Ramos (cell line): Measurements from ENCODE around the gene CFAP299.
"Not testable (repeated sequence)": the region's sequence is repeated elsewhere in the genome, so short reads cannot be mapped to it uniquely, and the experiment has no call there.

Experiments
- in situ Hi-C: fragments of 300-500 bp; cut with MboI; formaldehyde crosslinking; loops from one replicate; pipeline ENCODE4 v1.14.3; 2022; ENCODE audit warnings: low sequenced_read_pairs; ENCODE audit not compliant: unreplicated experiment

The CFAP299 gene

DNA sequence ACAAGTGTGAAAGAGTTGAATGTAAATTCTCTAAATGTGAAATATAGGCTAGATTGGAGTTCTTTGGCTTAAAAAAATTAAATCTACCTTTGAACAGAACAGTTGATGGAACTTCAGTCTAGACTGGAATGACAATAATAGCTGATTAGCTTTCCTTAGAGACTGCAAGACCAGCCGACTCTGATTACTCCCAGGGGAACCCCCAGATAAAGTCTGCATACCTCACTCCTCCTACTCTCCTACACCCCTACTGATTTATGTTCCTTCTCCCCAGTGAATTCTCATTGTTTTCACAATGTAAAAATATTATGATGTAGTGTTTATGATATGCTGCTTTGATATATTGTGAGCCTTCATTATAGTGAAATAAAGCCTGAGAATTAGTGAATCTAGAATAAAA, 241.3 kb downstream of the CFAP299 start:
- in situ Hi-C loops: no loop called here

DNA sequence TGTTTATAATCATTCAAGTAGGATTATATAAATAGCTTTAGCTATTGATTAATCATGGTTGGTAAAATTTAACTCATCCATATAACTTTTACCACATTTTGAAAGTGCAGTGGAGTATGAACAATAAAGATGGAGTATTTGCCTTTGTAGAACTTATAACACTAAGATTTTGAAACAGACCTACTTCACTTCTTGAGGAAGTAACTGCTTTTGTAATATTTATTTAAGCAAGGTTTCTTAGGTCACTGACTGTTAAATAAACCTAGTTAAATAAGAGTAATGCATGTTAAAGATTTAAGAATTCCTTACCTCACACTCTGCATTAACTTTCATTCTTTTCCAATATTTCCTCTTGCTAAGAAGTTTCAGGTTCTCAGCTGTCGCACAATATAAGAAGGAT, 242.5 kb downstream of the CFAP299 start:
- in situ Hi-C loops: no loop called here

DNA sequence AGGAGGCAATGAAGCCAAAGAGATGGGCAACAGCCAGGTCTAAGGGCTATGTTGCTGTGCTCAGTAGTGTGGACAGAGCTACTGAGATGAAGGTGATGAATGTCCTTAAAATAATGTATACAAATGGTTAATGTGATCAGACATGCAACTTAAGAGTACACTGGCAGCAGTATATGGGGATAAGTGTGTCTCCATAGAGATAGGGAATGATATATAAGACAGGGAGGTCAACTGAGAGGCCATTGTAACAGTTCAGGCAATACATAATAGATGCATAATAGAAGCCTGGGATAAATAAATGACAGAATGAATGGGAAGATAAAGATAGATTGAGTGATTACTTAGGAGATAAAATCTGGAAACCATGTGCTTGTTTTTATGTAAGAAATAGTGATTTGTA, 250.0 kb downstream of the CFAP299 start:
- in situ Hi-C loops: no loop called here

DNA sequence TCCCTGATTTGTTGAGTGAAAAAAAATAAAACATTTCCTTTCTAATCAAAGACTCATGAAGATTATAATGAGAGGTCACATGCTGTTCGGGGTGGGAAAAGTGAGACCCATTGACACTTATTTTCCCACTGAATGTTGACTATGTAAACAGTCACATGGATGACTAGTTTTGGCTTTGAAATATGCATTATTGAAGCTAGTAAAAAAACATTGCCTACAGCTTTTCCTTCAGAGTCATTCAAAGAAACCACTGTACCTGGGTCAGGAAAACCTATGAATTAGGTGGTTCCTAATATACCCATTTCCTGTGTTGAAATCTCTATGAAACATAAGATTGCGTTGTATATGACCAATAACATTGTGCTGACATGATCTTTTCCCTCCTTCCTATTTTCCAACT, 251.2 kb downstream of the CFAP299 start:
- in situ Hi-C loops: no loop called here

DNA sequence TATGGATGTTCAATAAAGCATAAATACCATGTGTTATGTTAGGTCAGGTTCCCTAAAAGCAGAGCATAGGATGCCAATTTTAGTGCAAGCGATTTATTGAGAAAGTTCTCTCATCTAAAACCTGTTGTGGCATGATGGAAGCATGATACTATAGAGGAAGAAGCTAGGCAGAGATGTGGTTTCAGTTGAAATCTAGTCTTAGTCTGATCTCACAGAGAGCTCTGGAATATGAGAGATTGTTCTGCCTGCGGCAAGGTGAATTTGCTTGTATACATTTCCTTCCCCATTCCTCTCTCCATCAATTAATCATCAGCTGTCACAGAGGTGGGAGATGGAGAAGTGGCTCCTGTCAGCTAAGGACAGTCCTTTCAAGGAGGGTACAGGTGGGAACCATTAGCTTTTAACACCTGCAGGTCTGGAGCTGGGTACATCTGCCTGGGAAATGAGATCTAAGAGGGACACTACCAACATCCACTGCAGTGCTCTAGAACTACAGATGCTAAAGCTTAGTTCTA, 252.4 kb downstream of the CFAP299 start:
- in situ Hi-C loops: no loop called here

DNA sequence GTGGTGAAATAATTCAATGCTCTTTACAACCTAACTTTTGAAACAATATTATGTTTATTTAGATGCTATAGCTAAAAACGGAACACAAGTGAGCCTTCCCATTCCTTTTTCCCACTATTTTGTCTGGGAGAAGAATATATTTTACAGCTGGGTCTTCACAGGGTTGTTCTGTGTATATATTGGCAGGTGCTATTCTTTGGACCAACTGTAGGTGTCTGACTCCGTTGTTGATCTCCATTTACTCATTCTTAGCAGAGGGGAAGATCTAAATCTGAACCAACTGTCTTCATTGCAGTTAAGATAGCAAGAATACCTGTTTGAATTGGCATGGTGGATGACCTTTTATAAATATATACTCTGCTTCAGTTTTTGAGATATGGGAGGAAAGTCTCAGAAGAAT, 257.4 kb downstream of the CFAP299 start:
- in situ Hi-C loops: no loop called here

DNA sequence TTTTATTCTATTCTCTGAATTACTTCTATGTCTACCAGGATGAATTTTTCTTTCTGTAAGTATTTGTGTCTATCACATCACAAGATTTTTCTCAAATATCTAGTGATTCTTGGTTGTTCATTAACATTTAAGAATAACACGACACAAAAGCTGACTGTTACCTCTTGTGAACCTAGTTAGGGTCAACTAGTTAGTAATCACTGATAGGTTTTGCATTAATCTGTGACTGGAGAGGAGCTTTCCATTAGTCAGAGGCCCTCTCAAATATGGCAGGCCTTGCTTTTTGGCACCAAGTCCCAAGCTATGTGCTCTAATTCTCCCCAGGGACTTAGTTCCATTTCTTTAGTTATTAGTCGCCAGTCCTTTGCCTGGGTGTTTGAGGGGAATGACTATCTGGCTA, 259.2 kb downstream of the CFAP299 start:
- in situ Hi-C loops: no loop called here

DNA sequence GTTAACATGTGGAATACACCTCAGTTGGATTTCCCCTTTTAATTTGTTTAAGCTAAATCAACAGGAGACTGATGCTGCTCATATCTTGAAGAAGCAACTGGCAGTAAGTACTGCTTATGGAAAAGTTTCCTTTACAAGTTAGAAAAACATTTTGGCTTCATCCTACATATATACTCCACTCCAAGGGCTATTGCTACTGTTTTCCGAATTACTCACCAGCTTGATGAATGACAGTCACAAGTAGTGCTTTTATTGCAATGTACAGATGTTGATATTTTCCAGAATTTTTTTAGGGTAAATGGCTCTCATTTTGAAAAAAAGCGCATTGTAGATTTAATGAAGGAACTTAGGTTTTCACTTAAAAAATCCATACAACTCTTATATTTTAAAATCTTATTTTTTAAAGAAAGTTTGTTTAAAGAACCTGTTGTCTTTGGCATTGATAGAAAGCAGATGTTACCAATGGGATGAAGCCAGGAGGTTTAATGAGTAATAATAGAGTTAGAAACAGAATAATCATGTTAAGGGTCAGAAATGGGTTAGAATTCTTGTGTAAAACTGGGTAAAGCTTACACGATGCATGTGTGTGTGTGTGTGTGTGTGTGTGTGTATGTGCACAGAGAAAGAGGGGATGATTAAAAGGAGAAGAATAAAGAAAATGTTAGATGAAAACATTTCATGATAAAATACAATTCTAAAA, 272.9 kb downstream of the CFAP299 start:
- in situ Hi-C loops: no loop called here

DNA sequence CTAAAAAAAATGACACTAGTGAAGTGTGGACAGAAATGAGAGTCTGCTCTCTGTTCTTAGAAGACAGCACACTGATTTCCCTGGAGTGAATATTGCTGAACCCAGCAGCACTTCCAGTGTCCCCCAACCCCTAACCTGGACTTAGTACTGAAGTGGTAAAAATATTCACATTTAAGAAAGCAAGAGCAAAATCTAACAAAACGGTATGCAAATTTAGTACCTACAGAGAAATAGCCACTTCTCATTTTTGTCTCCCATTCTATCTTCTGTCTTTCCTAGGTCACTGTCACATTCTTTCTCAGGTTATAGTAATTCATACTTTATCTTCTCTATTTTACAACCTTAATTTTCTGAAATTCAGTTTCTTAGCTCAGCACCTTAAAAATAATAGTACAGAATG, 274.7 kb downstream of the CFAP299 start:
- in situ Hi-C loops: loop anchor here (10.0 kb wide), 1 partner anchor 425 kb away; the partner anchor contains the start of gene BMP3

DNA sequence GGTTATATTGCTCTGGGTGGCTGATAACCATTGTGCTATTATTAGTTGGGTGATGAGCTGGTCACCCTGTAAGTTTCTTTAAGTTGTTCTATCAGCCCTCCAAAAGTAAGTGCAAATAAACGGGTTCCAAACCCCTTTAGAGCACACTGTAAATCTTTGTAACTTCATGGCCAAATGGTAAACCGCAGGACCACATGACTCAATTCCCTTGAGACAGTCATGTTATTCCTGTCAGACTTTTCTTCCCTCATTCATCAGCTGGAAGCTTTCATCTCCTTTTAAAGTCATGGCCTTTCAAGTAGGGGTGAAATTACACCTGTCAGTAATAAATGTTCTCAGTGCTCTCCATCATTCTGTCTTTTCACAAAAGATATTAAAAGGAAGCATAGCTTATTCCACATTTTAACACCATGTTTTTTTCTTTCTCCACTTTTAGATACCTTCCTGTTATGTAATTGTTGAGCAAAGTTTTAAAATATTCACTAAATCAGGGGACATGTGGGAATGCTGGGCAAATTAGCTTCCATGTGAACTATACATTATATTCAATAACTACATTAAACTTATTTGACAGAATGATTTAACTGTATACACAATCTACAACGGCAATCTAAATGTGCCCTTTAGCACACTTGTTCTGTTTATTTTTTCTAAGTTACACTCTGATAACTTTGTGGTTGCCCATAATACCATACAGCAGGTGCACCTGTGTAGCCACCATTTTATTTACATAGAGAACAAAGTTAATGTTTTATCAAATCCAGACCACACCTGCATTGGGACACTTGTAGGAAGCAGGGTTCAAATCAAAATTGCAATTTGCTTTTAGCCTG, 275.5 kb downstream of the CFAP299 start:
- in situ Hi-C loops: loop anchor here (10.0 kb wide), 1 partner anchor 424 kb away; the partner anchor contains the start of gene BMP3

DNA sequence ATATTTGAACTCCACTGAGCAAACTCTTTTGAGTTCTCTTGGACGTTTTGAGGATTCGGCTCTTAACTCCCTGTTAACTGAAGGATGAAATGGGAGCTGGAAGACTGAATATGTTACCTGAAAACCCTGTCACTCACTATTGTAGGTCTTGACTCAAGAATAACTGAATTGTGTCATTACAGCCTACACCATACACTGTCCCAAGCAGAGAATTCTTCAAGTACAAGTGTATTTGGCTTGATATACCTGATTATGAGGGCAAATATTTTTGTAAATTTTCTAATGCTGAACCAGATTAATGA, 276.1 kb downstream of the CFAP299 start:
- in situ Hi-C loops: loop anchor here (10.0 kb wide), 1 partner anchor 423 kb away; the partner anchor contains the start of gene BMP3

DNA sequence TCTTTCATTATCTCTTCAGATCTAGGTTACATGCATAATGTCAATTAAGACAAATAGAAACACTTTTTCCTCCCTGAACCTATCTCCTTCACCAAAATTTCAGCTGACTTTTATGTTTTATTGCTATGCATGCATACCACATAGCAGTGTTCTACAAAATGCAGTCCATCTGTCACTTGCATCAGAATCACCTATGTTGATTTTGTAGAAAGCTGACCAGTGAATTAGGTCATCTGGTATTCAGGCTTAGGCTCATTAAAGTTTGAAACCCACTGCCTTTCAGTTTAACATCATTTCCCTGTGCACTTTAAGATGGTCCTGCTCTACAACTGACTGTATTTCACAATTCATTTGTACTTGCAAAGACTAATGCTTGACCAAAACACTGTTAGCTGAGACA, 277.9 kb downstream of the CFAP299 start:
- in situ Hi-C loops: loop anchor here (10.0 kb wide), 1 partner anchor 421 kb away; the partner anchor contains the start of gene BMP3

DNA sequence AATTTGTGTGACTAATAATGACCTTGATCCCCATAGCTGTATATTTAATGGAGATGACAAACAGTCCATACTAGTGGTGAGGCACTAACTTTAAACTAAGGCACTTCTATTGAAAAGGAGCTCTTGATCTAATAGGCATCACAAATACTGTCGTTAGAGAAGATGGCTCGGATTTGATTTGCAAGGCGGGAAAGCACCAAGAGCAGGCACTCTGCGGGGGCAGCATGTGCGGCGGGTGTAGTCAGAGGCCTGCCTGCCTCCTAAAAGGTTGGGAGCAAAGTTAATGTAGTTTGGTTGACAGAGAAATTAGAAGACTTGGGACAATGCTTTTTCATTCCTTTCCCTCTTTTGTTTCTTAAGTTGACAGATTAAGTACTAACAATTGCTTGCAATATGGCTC, 278.8 kb downstream of the CFAP299 start:
- in situ Hi-C loops: loop anchor here (10.0 kb wide), 1 partner anchor 420 kb away; the partner anchor contains the start of gene BMP3

DNA sequence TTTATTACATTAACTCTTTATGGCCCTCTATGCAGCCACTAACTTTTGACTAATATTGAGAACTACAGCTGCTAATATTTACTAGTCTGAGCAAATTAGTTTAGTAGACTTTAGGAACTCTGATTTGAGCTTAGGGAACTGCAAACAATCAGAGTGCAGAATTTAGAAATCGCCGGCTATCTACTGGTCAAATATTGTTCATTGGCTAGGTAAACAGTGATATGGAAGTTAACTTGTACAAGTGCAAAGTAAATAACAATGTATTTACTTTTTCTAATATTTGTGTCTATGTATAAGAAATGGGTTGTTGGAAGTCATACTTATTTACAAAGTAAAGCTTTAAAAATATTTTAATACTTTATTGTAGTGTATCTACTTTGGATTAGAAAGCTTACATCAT, 279.6 kb downstream of the CFAP299 start:
- in situ Hi-C loops: loop anchor here (10.0 kb wide), 1 partner anchor 420 kb away; the partner anchor contains the start of gene BMP3

DNA sequence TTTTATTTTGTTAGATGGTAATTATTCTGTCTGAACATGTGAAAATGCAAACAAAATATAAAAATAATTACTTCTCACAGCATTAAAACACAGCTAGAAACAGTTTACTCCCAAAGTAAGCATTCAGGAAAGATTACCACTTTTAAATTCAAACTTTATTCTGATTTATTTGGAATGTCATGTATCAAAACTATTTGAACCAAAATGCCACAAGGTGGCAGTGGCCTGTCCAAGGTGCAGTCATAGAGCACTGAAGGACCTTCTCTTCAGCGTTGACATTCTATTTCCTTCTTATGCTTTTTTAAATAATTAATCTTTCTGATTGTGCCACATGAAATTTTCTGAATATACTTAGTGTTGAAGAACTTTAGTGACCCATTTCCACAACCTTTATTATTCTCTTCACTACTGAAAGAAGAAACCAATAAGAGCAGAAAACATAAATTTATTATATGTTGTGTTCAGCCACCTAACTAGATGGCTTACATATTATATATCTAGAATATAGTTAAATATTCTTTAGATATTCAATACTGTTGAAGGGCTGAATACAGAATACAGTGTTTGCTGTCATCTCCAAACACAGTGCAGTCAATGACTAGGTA, 283.6 kb downstream of the CFAP299 start:
- in situ Hi-C loops: loop anchor here (10.0 kb wide), 1 partner anchor 416 kb away; the partner anchor contains the start of gene BMP3

DNA sequence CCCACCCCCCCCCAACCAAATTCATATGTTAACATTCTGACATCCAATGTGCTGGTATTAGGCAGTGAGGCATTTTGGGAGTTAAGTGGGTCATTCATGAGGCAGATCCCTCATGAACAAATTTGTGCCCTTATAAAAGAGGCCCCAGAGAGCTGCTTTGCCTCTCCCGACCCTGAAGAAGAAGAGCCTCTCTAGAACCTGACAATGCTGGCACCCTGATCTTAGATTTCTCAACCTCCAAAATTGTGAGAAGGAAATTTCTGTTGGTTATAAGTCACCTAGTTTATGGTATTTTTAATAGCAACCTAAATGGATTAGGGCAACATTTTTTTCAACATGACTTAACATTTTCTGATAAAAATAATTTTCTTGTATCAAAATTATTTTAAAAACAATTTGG, 296.3 kb downstream of the CFAP299 start:
- in situ Hi-C loops: no loop called here

DNA sequence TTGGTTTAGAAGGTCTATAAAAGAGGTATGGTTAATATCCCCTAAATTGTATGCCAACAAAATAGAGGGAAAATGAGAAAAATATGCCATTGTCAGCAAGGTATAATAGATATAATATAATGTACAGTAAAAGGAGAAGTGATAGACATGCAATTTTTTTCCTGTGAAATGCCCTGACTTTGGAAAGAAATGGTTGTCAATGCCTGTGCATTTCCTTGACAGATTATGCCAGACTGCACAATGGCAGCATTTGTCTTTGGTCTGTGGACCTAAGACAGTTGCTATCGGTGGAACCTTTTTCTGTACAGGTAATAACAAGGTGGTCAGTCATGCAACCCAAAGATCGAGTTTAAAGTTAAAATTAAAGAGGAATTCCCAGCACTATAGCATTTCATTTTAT, 301.7 kb downstream of the CFAP299 start:
- in situ Hi-C loops: no loop called here

DNA sequence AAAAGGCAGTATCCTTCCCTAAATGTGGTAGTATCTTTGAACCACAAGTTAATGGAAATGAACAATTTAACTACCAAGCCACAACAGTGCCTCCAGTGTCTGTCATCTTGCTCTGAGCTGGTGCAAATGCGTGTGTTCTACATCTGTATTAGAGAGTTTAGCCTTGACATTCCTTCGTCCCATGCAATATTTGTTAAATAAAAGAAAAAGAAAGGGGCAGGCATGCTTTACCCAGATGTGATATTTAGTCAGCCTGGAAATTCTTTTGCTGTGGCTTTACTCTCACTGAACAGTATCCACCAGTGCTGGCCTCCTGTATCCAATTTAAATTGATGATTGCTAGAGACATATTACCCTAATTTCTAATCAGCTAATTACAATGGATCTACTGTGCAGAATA, 310.5 kb downstream of the CFAP299 start:
- in situ Hi-C loops: no loop called here

DNA sequence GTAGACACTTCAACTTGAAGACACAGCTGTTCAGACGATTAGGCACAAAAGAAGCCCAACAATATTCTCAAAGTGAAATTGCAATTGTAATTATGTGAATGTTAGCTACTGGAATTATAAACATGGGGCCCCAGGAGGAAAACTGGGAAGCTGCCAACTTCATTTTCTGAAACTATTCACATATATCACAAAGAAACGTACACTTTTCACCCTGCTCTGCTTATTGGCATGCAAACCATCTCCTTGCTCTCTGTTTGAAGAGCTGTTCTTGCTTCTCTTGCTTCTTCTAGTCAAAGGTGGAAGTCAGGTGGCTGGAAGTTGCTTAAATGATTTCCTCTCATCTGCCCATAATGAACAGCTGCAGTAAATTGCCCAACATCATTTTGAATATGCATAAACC, 320.1 kb downstream of the CFAP299 start:
- in situ Hi-C loops: no loop called here

DNA sequence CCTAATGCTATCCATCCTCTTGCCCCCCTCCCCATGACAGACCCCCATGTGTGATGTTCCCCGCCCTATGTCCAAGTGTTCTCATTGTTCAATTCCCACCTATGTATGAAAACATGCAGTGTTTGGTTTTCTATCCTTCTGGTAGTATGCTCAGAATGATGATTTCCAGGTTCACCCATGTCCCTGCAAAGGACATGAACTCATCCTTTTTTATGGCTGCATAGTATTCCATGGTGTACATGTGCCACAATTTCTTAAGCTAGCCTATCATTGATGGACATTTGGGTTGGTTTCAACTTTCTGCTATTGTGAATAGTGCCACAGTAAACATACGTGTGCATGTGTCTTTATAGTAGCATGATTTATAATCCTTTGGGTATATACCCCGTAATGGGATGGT, 334.6 kb downstream of the CFAP299 start:
- in situ Hi-C loops: not testable (repeated sequence)

DNA sequence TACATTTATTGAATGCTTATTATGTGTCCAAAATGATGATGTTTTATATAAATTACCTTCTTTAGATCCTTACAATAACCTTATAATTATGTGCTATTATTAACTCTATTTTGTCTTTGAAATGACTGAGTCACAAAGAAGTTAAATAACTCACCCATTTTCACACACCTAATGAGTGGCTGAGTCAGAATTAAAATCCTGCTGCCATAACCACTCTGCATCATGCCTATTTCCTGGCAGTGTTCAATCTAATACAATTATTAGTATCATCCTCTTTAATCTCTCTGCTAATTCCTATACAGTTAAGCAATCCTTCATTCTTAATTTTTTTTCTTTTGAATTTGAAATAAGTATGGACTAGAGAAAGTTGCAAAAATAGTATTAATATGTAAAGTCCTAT, 342.9 kb downstream of the CFAP299 start:
- in situ Hi-C loops: no loop called here
